SK-N-MC (cell line): Measurements from ENCODE around the gene RNF5.

ENCODE experiments used
- DNase-seq: peaks from one replicate; pipeline ENCODE4 v3.0.0-alpha.2; 2011; ENCODE audit warnings: low read depth, low spot score
- H3K27ac ChIP-seq: fragments of 200-600 bp; sonication (generic); 2 replicates; pipeline ENCODE4 v1.5.1; 2016; ENCODE audit warnings: mixed run types
- H3K36me3 ChIP-seq: fragments of 200-600 bp; sonication (generic); 2 replicates; pipeline ENCODE4 v1.6.1; 2017; ENCODE audit warnings: antibody characterized with exemption, low read length, mixed read lengths; ENCODE audit not compliant: insufficient read depth
- H3K4me3 ChIP-seq: fragments of 200-600 bp; sonication (generic); 2 replicates; pipeline ENCODE4 v1.5.1; 2016
- H3K9ac ChIP-seq: fragments of 200-600 bp; sonication (generic); 2 replicates; pipeline ENCODE4 v1.8.0; 2017; ENCODE audit warnings: mixed run types, mixed read lengths; ENCODE audit not compliant: insufficient read length
- H3K9me3 ChIP-seq: fragments of 200-600 bp; sonication (generic); 2 replicates; pipeline ENCODE4 v1.6.1; 2017; ENCODE audit warnings: low read depth, mild to moderate bottlenecking, antibody characterized with exemption, low read length, moderate library complexity, mixed read lengths
- EZH2 ChIP-seq: fragments of 200-600 bp; sonication (generic); IDR thresholded peaks from one replicate; pipeline ENCODE4 v1.6.1; 2017; ENCODE audit warnings: antibody characterized with exemption
- FOXP2 ChIP-seq: optimal IDR thresholded peaks from 2 replicates; pipeline ENCODE3; 2011; ENCODE audit warnings: mild to moderate bottlenecking, moderate library complexity; ENCODE audit not compliant: insufficient read depth; ENCODE audit errors: extremely low read length, control extremely low read depth
- POLR2AphosphoS5 ChIP-seq: IDR thresholded peaks from 2 replicates; pipeline ENCODE4 v1.6.1; 2012; ENCODE audit warnings: mild to moderate bottlenecking, low read depth, low read length, borderline replicate concordance

Gene RNF5

GRCh38 chr6:32178547-32179440 lies 589 bp downstream of the RNF5 start:
- Histone ChIP-seq H3K9ac (peak overlapping the region; percentile 93), H3K36me3 (peaks cover 25% of the 10 kb centered on the region; the same call in 1 of the 2 replicates), H3K4me3 (peak overlapping the region; percentile 89), H3K27ac (no peak overlapping the region), H3K9me3 (no peaks in the 10 kb centered on the region)
- no peak for DNase-seq
- TF ChIP-seq EZH2 = no peak
- no peak for TF ChIP-seq POLR2AphosphoS5
- TF ChIP-seq FOXP2 = no peak

GRCh38 chr6:32179766-32180405 lies 1.7 kb downstream of the RNF5 start:
- TF ChIP-seq EZH2 = no peak
- TF ChIP-seq POLR2AphosphoS5 = no peak
- no peak for TF ChIP-seq FOXP2
- Histone ChIP-seq H3K36me3 (peaks cover 25% of the 10 kb centered on the region; the same call in 1 of the 2 replicates), H3K4me3 (no peak overlapping the region), H3K9ac (no peak overlapping the region), H3K9me3 (no peaks in the 10 kb centered on the region), H3K27ac (no peak overlapping the region)
- DNase-seq = no peak

- Histone ChIP-seq H3K27ac (no peak overlapping the region), H3K9ac (no peak overlapping the region), H3K9me3 (no peaks in the 10 kb centered on the region), H3K36me3 (peaks cover 25% of the 10 kb centered on the region; the same call in 1 of the 2 replicates), H3K4me3 (no peak overlapping the region)
- TF ChIP-seq FOXP2 (no peak), POLR2AphosphoS5 (no peak), EZH2 (no peak)
- DNase-seq = no peak
These were observed 3.0 kb downstream of the RNF5 start for GRCh38 chr6:32181148-32181702.

GRCh38 chr6:32181915-32182529 lies 3.8 kb downstream of the RNF5 start:
- no peak overlapping the region for H3K4me3 ChIP-seq
- no peak overlapping the region for H3K9ac ChIP-seq
- no peaks in the 10 kb centered on the region for H3K9me3 ChIP-seq
- peaks cover 32% of the 10 kb centered on the region for H3K36me3 ChIP-seq
- TF ChIP-seq EZH2 (no peak), POLR2AphosphoS5 (no peak), FOXP2 (no peak)
- H3K27ac ChIP-seq = no peak overlapping the region
- DNase-seq = no peak

- H3K4me3 ChIP-seq = no peak overlapping the region
- peaks cover 38% of the 10 kb centered on the region for H3K36me3 ChIP-seq
These were observed 4.4 kb downstream of the RNF5 start for GRCh38 chr6:32182555-32182981.

GRCh38 chr6:32183030-32183429 lies 4.8 kb downstream of the RNF5 start:
- DNase-seq = no peak
- H3K4me3 ChIP-seq = no peak overlapping the region
- H3K9ac ChIP-seq = no peak overlapping the region
- H3K9me3 ChIP-seq = no peaks in the 10 kb centered on the region
- TF ChIP-seq POLR2AphosphoS5 (0 out of 2 replicates have a peak, but pooled peaks have one; percentile 2), FOXP2 (no peak)
- peaks cover 42% of the 10 kb centered on the region for H3K36me3 ChIP-seq
- peak overlapping the region; percentile 63; the same call in 1 of the 2 replicates for H3K27ac ChIP-seq

More at GRCh38 chr6:32182555-32182981, 4.4 kb downstream of the RNF5 start:
- TF ChIP-seq FOXP2 = no peak
- no peak for TF ChIP-seq POLR2AphosphoS5
- TF ChIP-seq EZH2 = no peak
- Histone ChIP-seq H3K9ac (no peak overlapping the region), H3K27ac (0 out of 2 replicates have a peak overlapping the region, but pooled peaks have one; percentile 13), H3K9me3 (no peaks in the 10 kb centered on the region)
- DNase-seq = no peak

GRCh38 chr6:32183483-32184083 lies 5.4 kb downstream of the RNF5 start:
- no peak overlapping the region for H3K4me3 ChIP-seq
- H3K9ac ChIP-seq = no peak overlapping the region
- peak overlapping the region; percentile 63; the same call in 1 of the 2 replicates for H3K27ac ChIP-seq
- peaks cover 46% of the 10 kb centered on the region for H3K36me3 ChIP-seq
- DNase-seq = no peak
- H3K9me3 ChIP-seq = no peaks in the 10 kb centered on the region
- TF ChIP-seq EZH2 (no peak), POLR2AphosphoS5 (peak; percentile 10; the same call in 1 of the 2 replicates)
